Measurements from ENCODE around the gene MARCHF10. TPM values are rescaled to one million over a fixed set of nuclear protein-coding genes. Genes with fewer than 3 reads are reported as not detected.

Gene MARCHF10
- total RNA-seq, 1 experiment from 2014 or later: not detected

DNA sequence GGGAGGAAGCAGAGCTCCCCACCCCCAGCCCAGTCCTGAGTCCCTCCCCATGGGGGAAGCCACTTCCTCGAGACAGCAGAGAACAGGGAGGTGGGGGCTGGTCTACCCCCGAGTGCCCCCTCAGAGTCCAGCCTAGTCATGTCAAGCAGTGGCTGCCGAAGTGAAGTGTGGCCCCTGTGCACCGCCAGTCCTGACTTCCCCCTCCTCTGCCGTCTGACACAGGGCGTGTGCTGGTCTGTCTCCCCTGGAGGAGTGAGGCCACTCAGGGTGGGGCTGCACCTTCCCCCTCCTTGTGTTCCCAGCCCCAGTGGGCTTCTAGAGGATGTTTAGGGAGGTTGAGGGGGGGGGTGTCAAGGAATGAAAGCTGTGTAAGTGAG, 133.8 kb downstream of the MARCHF10 start:
- H3K4me1 ChIP-seq (ENCODE audit: insufficient read depth, low read length, poor library complexity, severe bottlenecking): no peaks in the 10 kb centered on the region
- H3K27ac ChIP-seq (ENCODE audit: low read depth, low read length, poor library complexity, severe bottlenecking): no peak overlapping the region
- ChIA-PET POLR2A (ENCODE audit: low non-redundant PET) (no interaction called here), CTCF (no interaction called here)
- no peak for DNase-seq (ENCODE audit: low spot score)
- BruUV-seq (replicated peaks): no TSS peak
- no peaks in the 10 kb centered on the region for H3K9me3 ChIP-seq (ENCODE audit: low read depth, low read length, poor library complexity, severe bottlenecking)
- no peak for TF ChIP-seq EZH2 (IDR thresholded peaks at IDR 0.05; ENCODE audit: borderline replicate concordance, low read depth, low read length, poor library complexity, severe bottlenecking)
- TF ChIP-seq, protein P1, sequence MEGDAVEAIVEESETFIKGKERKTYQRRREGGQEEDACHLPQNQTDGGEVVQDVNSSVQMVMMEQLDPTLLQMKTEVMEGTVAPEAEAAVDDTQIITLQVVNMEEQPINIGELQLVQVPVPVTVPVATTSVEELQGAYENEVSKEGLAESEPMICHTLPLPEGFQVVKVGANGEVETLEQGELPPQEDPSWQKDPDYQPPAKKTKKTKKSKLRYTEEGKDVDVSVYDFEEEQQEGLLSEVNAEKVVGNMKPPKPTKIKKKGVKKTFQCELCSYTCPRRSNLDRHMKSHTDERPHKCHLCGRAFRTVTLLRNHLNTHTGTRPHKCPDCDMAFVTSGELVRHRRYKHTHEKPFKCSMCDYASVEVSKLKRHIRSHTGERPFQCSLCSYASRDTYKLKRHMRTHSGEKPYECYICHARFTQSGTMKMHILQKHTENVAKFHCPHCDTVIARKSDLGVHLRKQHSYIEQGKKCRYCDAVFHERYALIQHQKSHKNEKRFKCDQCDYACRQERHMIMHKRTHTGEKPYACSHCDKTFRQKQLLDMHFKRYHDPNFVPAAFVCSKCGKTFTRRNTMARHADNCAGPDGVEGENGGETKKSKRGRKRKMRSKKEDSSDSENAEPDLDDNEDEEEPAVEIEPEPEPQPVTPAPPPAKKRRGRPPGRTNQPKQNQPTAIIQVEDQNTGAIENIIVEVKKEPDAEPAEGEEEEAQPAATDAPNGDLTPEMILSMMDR (conservative IDR thresholded peaks at IDR 0.05; ENCODE audit: low read depth, low read length): no peak
- intact Hi-C loops (cut with micrococcal nuclease; ENCODE audit: unreplicated experiment): no loop called here
- no peaks in the 10 kb centered on the region for H3K27me3 ChIP-seq (replicated peaks; ENCODE audit: insufficient read depth, low read depth, low read length, poor library complexity)
- no peaks in the 10 kb centered on the region for H3K36me3 ChIP-seq (ENCODE audit: insufficient read depth, low read length, poor library complexity, severe bottlenecking)
- no peak overlapping the region for H3K4me3 ChIP-seq (ENCODE audit: low read depth, low read length, poor library complexity, severe bottlenecking)

DNA sequence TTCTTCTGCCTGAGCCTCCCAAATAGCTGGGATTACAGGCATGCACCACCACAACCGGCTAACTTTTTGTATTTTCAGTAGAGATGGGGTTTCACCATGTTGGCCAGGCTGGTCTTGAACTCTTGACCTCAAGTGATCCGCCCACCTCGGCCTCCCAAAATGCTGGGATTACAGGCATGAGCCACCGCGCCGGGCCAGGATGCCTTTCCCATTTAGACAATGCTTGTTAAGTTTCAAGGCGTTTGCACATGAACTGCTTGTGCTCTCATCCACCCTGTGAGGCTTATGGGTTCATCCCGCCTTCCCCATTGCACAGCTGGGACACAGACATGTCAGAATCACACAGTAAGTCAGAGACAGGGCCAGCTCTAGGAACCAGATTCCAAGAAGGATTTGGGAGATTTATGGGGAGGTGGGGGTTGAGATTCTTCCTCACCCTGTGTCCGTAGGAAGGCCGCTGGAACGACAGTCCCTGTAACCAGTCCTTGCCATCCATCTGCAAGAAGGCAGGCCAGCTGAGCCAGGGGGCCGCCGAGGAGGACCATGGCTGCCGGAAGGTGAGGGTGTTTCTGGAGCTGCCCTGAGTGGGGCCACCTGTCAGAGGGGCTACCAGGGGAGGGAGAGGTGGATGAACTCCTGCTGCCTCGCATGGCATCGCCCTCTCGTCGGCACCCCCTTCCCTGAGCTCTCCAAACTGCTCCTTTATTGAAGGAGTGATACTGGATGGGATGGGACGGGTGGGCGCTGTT, 134.3 kb downstream of the MARCHF10 start:
- DNase-seq (ENCODE audit: low spot score): no peak
- Histone ChIP-seq H3K4me1 (ENCODE audit: insufficient read depth, low read length, poor library complexity, severe bottlenecking) (no peaks in the 10 kb centered on the region), H3K36me3 (ENCODE audit: insufficient read depth, low read length, poor library complexity, severe bottlenecking) (no peaks in the 10 kb centered on the region), H3K27ac (ENCODE audit: low read depth, low read length, poor library complexity, severe bottlenecking) (no peak overlapping the region), H3K4me3 (ENCODE audit: low read depth, low read length, poor library complexity, severe bottlenecking) (no peak overlapping the region), H3K9me3 (ENCODE audit: low read depth, low read length, poor library complexity, severe bottlenecking) (no peaks in the 10 kb centered on the region), H3K27me3 (replicated peaks; ENCODE audit: insufficient read depth, low read depth, low read length, poor library complexity) (no peaks in the 10 kb centered on the region)
- intact Hi-C loops (cut with micrococcal nuclease; ENCODE audit: unreplicated experiment): no loop called here
- ChIA-PET POLR2A (ENCODE audit: low non-redundant PET) (no interaction called here), CTCF (no interaction called here)
- TF ChIP-seq EZH2 (IDR thresholded peaks at IDR 0.05; ENCODE audit: borderline replicate concordance, low read depth, low read length, poor library complexity, severe bottlenecking): no peak
- TF ChIP-seq, protein P1 (conservative IDR thresholded peaks at IDR 0.05; ENCODE audit: low read depth, low read length): no peak
- BruUV-seq (replicated peaks): no TSS peak

GRCh38 chr17:62672957-62673356, 135.2 kb downstream of the MARCHF10 start:
- CTCF ChIA-PET: interaction anchor here (0.7 to 0.8 kb wide), 2 partner anchors 252 to 734 kb away, joined by 3 to 4 read pairs; no protein-coding TSS in a partner anchor
- POLR2A ChIA-PET (ENCODE audit: low non-redundant PET): no interaction called here

More at GRCh38 chr17:62672957-62673356, 135.2 kb downstream of the MARCHF10 start:
- no peak overlapping the region for H3K4me3 ChIP-seq (ENCODE audit: low read depth, low read length, poor library complexity, severe bottlenecking)
- TF ChIP-seq EZH2 (IDR thresholded peaks at IDR 0.05; ENCODE audit: borderline replicate concordance, low read depth, low read length, poor library complexity, severe bottlenecking): no peak
- TF ChIP-seq, protein P1 (conservative IDR thresholded peaks at IDR 0.05; ENCODE audit: low read depth, low read length): no peak
- no peaks in the 10 kb centered on the region for H3K9me3 ChIP-seq (ENCODE audit: low read depth, low read length, poor library complexity, severe bottlenecking)
- no peak overlapping the region for H3K27ac ChIP-seq (ENCODE audit: low read depth, low read length, poor library complexity, severe bottlenecking)
- BruUV-seq (replicated peaks): no TSS peak
- no peaks in the 10 kb centered on the region for H3K36me3 ChIP-seq (ENCODE audit: insufficient read depth, low read length, poor library complexity, severe bottlenecking)
- no peaks in the 10 kb centered on the region for H3K4me1 ChIP-seq (ENCODE audit: insufficient read depth, low read length, poor library complexity, severe bottlenecking)
- H3K27me3 ChIP-seq (replicated peaks; ENCODE audit: insufficient read depth, low read depth, low read length, poor library complexity): no peaks in the 10 kb centered on the region
- intact Hi-C loops (cut with micrococcal nuclease; ENCODE audit: unreplicated experiment): no loop called here
- no peak for DNase-seq (ENCODE audit: low spot score)
